ENCODE results near the gene TM9SF1. TPM values are rescaled to one million over a fixed set of nuclear protein-coding genes. Genes with fewer than 3 reads are reported as not detected.

Gene TM9SF1
- total RNA-seq, 1 donor from 2014 or later, result 45.7 TPM

DNA sequence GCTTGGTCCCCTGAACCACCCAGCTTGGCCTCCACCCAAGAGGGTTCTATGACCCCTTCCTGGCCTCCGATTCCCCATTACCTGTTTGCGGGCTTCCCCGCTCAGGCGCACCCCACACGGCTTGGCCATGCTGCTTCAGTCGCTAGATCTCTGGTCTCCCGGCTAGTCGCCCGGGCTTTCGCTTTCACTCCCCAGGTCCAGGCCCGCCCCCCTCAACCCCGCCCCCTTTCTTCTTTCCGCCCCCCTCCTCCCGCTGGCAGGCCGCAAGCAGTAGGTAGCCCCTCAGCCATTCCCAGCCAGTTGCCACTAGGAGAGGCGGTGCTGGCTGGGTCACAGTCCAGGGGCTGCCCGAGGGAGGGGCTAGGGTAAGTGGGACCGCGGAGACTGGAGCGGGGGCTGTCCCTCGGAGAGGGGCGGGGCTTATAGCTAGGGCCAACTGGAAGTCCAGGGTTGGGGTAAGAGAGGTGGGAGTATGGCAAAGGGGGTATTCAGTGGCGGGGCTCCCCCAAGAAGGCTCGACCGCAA is 48.7 kb downstream of the TM9SF1 start, which contains the start of gene PSME2:
PSME2 (minus strand) TSS at position 158 of the 525 bp plus-strand sequence; CDS start at position 129, 29 bp downstream.
- H3K4me3 Mint-ChIP-seq, result peak within 1 kb of the TSS; percentile 99
- H3K9me3 Mint-ChIP-seq, result no peaks in the 10 kb centered on the region
- peaks cover 41% of the 10 kb centered on the region for H3K4me1 Mint-ChIP-seq
- H3K27ac Mint-ChIP-seq, result peak within 1 kb of the TSS; percentile 99
- no peak for TF ChIP-seq CTCF (IDR thresholded peaks at IDR 0.05; ENCODE audit: unreplicated experiment)
- no peaks in the 10 kb centered on the region for H3K27me3 Mint-ChIP-seq (ENCODE audit: low read depth)
- peak; percentile 86 to 90 for DNase-seq (ENCODE audit: low spot score in 2 of 2, unreplicated experiment in 2 of 2)
- H3K36me3 Mint-ChIP-seq, result peaks cover 15% of the 10 kb centered on the region

DNA sequence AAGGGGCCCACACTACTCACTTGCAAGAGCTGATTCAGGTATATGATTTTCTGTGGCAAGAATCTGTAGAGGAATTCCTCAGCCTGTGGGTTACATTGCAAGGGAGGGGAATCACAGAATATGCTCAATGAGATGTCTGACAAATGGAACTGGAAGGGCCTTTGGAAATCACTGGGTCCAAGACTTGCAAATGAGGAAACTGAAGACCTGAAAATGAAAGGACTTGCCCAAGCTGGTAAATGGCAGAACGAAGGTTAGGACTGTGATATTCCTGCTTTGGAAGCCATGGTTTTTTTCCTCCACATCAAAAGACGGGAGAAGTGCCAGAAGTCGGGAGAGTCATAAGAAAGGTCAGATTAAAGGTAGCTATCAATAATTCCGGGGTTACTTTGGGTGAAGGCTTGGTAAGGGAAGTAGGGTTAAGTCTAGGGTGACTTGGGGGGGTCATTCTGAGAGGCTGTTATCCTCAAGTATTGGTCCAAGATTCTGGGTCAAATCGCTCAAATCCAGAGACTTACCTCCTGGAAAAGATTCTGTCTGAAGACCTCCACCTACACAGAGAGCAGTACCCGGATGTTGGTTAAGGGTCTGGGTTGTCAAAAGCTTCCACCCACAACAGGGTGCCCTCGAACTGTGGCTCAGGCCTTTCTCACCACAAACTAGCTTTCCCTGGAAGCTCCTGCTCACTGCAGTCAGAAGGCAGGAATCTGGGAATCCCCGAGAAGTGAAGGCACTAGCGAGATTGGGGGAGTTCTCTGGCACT is 49.4 kb downstream of the TM9SF1 start:
- DNase-seq (ENCODE audit: low spot score in 2 of 2, unreplicated experiment in 2 of 2), result no peak
- Mint-ChIP-seq H3K27ac (peak overlapping the region; percentile 99), H3K4me3 (peak overlapping the region; percentile 99), H3K9me3 (no peaks in the 10 kb centered on the region), H3K36me3 (peaks cover 12% of the 10 kb centered on the region), H3K4me1 (peaks cover 41% of the 10 kb centered on the region), H3K27me3 (ENCODE audit: low read depth) (no peaks in the 10 kb centered on the region)
- TF ChIP-seq CTCF (IDR thresholded peaks at IDR 0.05; ENCODE audit: unreplicated experiment), result no peak

- TF ChIP-seq CTCF (IDR thresholded peaks at IDR 0.05; ENCODE audit: unreplicated experiment), result no peak
- DNase-seq (ENCODE audit: low spot score in 2 of 2, unreplicated experiment in 2 of 2), result no peak
- Mint-ChIP-seq H3K4me1 (peaks cover 41% of the 10 kb centered on the region), H3K27ac (peak overlapping the region; percentile 99), H3K27me3 (ENCODE audit: low read depth) (no peaks in the 10 kb centered on the region), H3K36me3 (peaks cover 6% of the 10 kb centered on the region), H3K4me3 (peak overlapping the region; percentile 99), H3K9me3 (no peaks in the 10 kb centered on the region)
Measured at GRCh38 chr14:24145219-24145618, 50.0 kb downstream of the TM9SF1 start.

DNA sequence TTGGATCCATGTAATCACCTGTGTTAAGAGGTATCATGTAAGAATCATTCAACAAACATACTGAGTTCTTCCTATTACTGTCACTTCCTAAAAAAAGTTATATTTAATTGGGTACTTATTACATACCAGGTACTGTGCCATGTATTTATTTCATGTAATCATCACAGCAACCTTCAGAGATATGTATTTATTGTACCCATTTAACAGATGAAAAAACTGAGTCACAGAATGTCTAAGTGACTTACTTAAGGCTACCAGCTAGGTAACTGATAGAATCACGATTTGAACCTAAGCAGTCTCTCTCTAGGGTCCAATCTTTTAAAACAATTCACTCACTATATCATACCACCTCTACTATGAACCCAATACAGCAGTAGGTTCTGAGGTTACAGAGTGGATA is 50.8 kb downstream of the TM9SF1 start:
- no peak overlapping the region for H3K27ac Mint-ChIP-seq
- H3K36me3 Mint-ChIP-seq, result peaks cover 3% of the 10 kb centered on the region
- H3K4me3 Mint-ChIP-seq, result no peak overlapping the region
- no peaks in the 10 kb centered on the region for H3K9me3 Mint-ChIP-seq
- no peak for TF ChIP-seq CTCF (IDR thresholded peaks at IDR 0.05; ENCODE audit: unreplicated experiment)
- H3K4me1 Mint-ChIP-seq, result peaks cover 46% of the 10 kb centered on the region
- no peak for DNase-seq (ENCODE audit: low spot score in 2 of 2, unreplicated experiment in 2 of 2)
- H3K27me3 Mint-ChIP-seq (ENCODE audit: low read depth), result no peaks in the 10 kb centered on the region

- no peak for DNase-seq (ENCODE audit: low spot score in 2 of 2, unreplicated experiment in 2 of 2)
- Mint-ChIP-seq H3K27ac (no peak overlapping the region), H3K36me3 (peaks cover 4% of the 10 kb centered on the region), H3K4me1 (peaks cover 47% of the 10 kb centered on the region), H3K27me3 (ENCODE audit: low read depth) (no peaks in the 10 kb centered on the region), H3K4me3 (no peak overlapping the region), H3K9me3 (no peaks in the 10 kb centered on the region)
- TF ChIP-seq CTCF (IDR thresholded peaks at IDR 0.05; ENCODE audit: unreplicated experiment), result no peak
Measured at GRCh38 chr14:24143511-24143910, 51.7 kb downstream of the TM9SF1 start.

All from mesothelial cell of epicardium (in vitro differentiated cells).